HG02870 (cell line): ENCODE measurements around the gene KLHL29.
A peak's percentile ranks its signal among the peaks of the same experiment; 100 is the strongest.

Experiments
- ATAC-seq: cut with Tn5 transposase; IDR thresholded peaks from one replicate; pipeline ENCODE4 v1.9.1; 2021; ENCODE audit warnings: mild to moderate bottlenecking, moderate library complexity; ENCODE audit not compliant: unreplicated experiment

The KLHL29 gene

GRCh38 chr2:23366720-23367119, 18.3 kb upstream of the KLHL29 start:
- ATAC-seq: no peak

GRCh38 chr2:23367760-23368159, 17.2 kb upstream of the KLHL29 start:
- ATAC-seq: no peak

DNA sequence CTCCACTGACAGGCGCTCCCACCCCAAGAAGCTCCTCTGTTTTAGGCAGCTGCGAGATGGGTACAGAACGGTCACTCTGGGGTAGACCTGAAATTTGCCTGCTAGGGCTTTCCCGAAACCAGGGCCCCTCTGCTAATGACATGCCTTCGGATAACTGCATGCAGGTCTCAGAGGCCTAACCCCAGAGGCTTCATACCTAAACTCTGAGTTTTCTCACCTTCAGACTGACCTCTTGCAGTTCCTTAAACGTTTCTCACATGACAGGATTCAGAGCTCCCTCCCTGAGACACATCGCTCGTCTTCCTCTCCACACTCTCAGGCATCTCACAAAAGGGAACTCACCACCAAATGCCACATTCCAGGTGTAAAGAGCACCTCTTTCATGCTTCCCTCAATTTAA, 11.3 kb upstream of the KLHL29 start:
- ATAC-seq: no peak

DNA sequence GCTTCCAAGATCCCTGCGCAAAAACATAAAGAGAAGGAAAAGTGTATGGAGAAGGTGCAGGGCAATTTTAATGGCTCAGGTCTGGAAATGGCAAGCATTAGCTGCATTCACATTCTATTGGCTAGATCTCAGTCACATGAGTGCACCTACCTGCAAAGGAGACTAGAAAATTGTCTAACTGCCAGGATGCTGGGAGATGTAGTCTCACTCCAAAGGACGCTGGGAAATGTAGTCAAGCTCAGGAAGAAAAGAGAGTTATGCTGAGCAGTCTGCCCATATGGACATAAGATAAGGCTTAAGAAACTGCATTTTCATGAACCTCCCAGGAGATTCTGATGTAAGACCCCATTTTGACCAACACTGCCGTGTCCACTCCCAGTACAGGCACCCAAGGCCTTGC, 9.5 kb upstream of the KLHL29 start:
- ATAC-seq: peak; percentile 58

- ATAC-seq: no peak
These were observed 8.9 kb upstream of the KLHL29 start for GRCh38 chr2:23376075-23376474.

- ATAC-seq: no peak
These were observed 8.0 kb upstream of the KLHL29 start for GRCh38 chr2:23376972-23377371.

- no peak for ATAC-seq
These were observed 7.2 kb upstream of the KLHL29 start for GRCh38 chr2:23377771-23378170.

DNA sequence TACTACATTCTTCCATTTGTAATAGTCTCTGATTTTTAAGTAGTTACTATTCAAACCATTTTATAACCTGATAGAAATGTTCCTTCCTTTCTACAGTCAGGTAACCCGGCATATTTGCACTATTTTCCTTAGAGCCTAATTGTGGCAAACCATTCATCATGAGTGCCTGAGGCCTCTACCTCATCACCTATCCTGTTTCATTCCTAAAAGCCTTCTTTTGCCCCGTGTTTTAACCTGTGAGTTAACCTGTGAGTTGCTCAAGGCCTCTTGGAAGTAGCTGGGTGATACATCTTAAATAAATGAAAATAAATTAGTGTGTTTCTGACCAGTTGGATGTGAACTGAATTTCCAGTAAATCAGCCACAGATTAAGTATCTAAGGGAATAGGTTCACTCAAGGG, 6.5 kb upstream of the KLHL29 start:
- ATAC-seq: no peak

DNA sequence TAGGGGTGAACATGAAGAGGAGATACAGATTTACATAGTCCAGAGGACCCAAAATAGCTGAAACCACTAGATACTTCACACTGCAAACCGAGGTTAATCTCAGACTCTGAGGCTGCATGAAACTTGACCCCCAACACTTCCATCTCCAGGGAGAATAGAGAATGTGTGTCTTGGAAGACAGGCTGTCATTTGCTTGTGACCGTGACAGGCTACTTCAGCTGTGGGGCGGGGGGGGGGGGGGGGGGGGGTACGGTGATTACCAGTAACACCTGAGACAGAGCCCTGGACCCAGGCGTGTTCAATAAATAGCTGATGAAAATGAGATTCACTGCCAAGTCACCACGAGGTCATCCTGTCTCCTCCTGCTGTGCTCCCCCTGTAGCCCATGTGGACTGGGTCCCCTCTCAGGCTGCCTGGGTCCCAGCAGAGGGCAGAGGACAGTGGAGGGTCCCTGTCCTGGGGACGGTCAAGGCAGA, 5.7 kb upstream of the KLHL29 start:
- peak; percentile 40 for ATAC-seq

DNA sequence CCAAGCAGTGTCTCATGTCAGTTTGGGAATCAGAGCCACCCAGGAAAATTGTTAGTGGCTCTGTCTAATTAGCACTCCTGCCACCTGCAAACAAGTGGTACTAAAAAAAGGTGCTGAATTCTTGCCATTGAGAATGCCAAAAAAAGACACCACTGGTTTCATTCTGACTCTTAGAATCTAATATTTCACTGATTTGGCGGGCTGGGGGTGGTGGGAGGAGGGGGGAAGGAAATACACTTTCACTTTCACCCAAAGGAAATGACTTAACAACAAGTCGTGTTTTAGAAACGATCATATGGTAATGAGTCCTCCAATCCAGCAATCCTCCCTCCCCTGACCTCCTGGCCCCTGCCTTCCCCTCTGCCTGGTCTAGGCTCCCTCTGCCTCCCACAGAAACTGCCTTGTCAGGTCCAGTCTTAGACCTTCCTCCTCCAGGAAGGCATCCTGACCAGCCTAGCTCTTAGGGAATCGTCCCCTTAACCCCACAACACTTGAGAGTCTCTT, 4.4 kb upstream of the KLHL29 start:
- ATAC-seq: peak; percentile 31

DNA sequence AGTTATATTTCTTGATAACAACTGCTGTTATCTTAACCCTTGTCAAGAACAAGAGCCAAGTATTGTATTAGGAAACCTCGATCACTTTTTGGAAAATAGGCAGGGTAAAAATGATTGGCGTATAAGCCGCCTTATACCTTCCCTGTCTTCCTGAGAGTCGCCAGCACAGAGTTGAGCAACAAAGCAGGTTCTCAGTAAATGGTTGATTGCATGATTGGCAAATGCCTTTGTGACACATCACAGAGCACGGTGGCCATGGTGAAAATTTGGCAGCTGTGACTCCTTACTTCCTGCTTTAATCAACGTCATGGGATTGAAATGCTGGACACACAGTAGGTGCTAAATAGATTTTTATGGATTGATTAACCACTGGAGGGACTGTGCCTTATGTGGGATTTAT, 3.9 kb upstream of the KLHL29 start:
- ATAC-seq: no peak

DNA sequence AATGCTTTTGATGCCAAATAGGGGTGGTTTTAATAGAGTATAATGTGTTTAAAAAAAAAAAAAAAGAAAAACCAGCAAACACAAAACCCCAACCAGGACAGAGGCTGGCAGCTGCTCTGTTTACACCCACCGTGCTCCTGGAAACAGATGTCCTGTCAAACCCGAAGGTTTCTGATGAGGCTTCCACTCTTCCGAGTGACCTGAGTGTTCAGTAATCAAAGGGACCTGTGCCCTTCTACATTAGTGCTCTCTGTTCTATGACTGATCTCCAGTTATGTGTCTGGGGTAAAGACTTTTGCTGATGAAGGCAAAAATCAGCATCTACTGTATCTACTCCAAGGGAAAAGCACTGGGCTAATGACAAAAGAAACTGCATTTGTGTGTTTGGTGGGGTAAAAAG, 3.5 kb upstream of the KLHL29 start:
- ATAC-seq: no peak

DNA sequence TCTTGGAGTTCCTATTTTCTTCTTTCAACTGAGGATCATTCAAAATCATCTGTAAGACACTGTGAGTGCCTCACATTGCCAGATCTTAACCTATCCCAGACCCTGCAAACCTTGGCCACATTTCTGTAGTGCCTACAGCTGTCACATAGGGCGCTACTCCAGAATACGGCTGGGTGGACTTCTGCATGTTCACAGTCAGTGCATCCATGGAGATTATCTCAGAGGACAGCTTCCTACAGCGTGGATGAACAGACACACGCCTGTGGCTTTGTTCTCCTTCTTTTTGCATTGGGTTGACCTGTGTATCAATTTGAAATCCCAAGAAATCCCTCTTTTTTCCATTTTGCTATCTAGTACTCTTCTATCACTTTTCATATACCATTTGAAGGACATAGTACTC, 1.9 kb upstream of the KLHL29 start:
- no peak for ATAC-seq

DNA sequence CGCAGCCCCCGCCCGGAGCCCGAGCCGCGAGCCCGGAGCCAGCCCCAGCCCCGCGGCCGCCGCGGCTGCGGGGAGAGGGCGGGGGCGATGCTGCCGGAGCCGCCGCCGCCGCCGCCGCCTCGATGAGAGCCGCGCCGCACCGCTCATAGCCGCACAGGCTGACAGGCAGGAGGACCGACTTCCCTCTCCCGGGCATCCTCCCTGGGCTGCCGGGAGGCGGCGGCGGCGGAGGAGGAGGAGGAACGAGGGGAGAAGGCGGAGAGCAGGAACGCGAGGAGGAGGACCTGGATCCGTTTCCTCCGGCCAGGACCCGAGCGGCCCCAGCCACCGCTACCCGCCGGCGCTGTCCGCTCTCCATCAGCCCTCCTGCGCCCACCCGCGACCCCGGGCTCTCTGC, 370 bp downstream of the KLHL29 start:
- peak; percentile 20 for ATAC-seq

DNA sequence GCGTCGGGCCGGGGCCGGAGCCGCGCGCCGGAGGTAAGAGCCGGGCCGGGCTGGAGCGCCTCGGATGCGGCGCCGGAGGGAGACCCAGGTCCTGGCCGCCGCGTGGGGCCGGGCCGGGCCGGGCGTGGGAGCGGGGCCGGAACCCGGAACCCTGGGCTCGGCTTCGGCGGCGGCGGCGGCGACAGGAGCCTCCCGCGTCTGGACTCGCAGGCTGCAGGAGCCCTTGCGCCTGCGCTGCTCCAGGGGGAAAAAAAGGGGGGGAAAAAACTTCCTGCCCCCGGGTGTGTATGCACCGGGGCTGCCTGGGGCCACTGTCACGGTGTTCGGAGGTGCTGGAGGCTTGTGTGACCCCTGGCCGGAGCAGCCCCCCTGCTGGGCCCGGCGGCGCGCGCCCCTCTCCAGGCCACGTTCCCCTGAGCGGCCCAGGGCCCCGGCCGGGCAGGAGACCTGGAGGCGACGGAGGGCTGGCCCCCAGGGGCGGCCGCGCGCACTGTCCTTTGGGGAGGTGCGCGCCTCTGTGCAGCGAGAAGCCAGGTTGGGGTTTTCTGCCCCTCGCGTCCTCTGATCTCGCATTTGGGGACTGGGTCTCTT, 864 bp downstream of the KLHL29 start:
- ATAC-seq: peak; percentile 15

DNA sequence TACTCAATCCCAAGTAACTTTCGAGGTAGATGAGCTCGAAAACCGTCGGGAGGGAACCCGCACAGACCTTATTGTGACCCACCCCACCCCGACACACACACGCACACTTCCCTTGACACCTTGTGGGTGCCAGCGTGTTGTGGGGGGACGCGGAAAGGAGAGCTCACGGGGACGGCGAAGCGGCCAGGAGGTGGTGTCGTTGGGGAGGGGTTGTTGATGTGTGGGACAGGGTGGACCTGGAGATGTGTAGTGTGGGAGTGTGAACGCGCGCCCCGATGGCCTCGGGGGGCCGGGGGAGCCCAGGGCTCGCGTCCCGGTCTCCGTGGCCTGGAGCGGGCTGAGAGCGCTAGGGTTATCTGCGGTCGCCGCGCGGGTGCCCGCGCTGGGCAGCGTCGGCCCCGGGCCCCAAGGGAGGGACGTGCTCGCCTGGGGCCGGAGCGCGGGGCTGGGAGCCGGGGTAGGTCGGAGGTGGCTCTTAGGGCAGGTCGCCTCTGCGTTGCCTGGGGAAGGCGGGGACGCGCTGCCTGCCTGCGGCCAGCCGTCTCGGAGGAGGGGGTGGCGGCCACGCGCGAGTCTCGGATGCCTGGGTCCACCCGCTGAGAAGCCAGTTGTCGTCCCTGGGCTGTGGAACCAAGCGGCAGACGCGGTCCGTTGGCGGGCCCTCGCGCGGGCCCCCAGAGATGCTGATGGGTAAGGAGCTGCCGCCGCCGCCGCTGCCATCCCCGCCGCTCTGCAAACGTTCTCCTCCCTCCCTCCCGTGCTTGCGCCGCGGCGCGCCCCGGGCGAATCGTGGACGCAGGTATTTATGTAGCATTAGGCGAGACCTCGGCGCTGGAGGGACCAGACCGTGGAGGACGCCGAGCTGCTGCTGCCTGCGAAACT, 1.6 kb downstream of the KLHL29 start:
- ATAC-seq: no peak

DNA sequence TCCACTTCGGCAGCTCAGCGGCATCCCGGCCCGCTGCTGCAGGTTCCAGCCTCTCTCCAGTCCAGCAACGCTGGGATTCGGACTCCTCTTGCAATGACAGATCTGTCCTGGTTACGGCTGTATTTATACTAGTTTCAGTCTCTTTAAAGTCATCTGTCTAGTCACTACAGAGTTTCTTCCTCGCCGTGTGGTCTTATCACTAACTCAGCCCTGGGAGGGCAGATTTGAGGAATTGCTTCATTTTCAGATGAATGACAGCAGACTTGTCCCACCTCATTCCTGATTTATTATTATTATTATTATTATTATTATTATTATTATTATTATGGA, 2.2 kb downstream of the KLHL29 start:
- ATAC-seq: no peak

GRCh38 chr2:23387845-23388244, 2.9 kb downstream of the KLHL29 start:
- ATAC-seq: no peak

DNA sequence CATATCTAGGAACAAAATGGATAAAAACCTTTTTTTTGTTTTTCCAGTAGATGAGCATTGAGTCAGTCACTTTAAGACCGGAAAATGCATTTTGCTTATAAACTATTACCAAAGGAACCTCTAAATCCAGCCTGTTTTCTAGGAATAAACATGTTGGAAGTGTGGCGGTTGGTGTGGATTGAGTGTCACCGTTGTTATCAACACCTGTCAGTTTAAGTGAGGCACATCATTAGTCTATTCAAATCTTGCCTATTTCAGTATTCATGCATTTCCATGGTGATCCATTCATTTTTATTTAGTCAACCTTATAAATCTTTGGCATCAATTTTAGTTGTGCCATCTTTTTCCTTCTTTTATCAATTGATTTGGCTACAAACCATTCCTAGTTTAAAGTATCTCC, 3.3 kb downstream of the KLHL29 start:
- no peak for ATAC-seq

DNA sequence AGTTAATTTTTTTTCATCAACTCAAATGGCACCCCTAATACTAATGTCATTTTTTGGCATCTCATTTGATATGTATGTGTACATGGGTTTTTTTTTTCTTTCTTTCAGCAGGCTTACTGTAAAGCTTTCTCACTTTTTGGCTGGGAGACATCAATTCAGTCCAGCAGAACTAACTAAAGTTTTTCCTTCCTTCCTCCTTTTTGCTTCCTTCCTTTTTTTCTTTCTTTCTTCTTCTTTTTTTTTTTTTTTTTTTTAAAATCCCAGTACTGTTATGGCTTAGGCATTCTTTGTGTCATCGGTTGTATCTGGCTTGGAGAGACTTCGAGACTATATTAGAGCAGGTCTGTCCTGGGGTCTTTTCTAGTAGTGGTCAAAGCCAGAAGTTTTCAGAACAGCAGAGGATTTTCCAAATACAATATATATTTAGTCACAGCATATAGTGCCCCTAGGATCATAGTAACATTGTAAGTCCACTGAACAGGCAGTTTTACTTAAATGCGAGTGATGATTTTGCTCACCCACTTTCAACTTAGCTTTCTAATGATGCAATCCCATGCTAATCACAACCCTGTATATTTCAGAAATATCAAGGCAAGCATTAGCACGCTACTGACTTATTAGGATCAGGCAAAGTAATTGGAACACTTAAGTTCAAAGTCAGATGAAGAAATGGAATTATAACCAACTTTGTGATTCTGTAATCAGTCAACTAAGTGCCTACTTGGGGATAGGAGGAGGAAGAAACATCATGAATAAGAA, 4.0 kb downstream of the KLHL29 start:
- ATAC-seq: no peak

- peak; percentile 34 for ATAC-seq
These were observed 5.2 kb downstream of the KLHL29 start for GRCh38 chr2:23390152-23390551.
